Measurements from ENCODE around the gene NFKBIZ.

The NFKBIZ gene

GRCh38 chr3:101829874-101830273 lies 19.4 kb upstream of the NFKBIZ start:
- no peak for DNase-seq (ENCODE audit: low read depth in 1 of 2, low spot score in 1 of 2)
- Histone ChIP-seq H3K27me3 (ENCODE audit: insufficient read depth, poor library complexity, severe bottlenecking) (no peaks in the 10 kb centered on the region), H3K27ac (replicated peaks) (no peak overlapping the region), H3K4me3 (replicated peaks; ENCODE audit: insufficient read depth, low read length) (no peak overlapping the region)
- no peak for TF ChIP-seq REST (IDR thresholded peaks at IDR 0.05; ENCODE audit: insufficient replicate concordance, low read depth)
- TF ChIP-seq POLR2AphosphoS5 (IDR thresholded peaks at IDR 0.05; ENCODE audit: low read depth): no peak
- no peak for TF ChIP-seq GABPA (IDR thresholded peaks at IDR 0.05; ENCODE audit: low read depth)
- no peak for TF ChIP-seq SPI1 (IDR thresholded peaks at IDR 0.05; ENCODE audit: borderline replicate concordance, low read depth)
- TF ChIP-seq CTCF (IDR thresholded peaks at IDR 0.05; ENCODE audit: insufficient read depth, low read length): no peak

- TF ChIP-seq REST (IDR thresholded peaks at IDR 0.05; ENCODE audit: insufficient replicate concordance, low read depth): no peak
- no peak for TF ChIP-seq CTCF (IDR thresholded peaks at IDR 0.05; ENCODE audit: insufficient read depth, low read length)
- TF ChIP-seq SPI1 (IDR thresholded peaks at IDR 0.05; ENCODE audit: borderline replicate concordance, low read depth): no peak
- no peak for TF ChIP-seq POLR2AphosphoS5 (IDR thresholded peaks at IDR 0.05; ENCODE audit: low read depth)
- TF ChIP-seq GABPA (IDR thresholded peaks at IDR 0.05; ENCODE audit: low read depth): no peak
- no peak for DNase-seq (ENCODE audit: low read depth in 1 of 2, low spot score in 1 of 2)
- Histone ChIP-seq H3K4me3 (replicated peaks; ENCODE audit: insufficient read depth, low read length) (no peak overlapping the region), H3K27ac (replicated peaks) (no peak overlapping the region), H3K27me3 (ENCODE audit: insufficient read depth, poor library complexity, severe bottlenecking) (no peaks in the 10 kb centered on the region)
These were observed 15.8 kb upstream of the NFKBIZ start for GRCh38 chr3:101833446-101833974.

- no peak for DNase-seq (ENCODE audit: low read depth in 1 of 2, low spot score in 1 of 2)
- TF ChIP-seq REST (IDR thresholded peaks at IDR 0.05; ENCODE audit: insufficient replicate concordance, low read depth) (no peak), POLR2AphosphoS5 (IDR thresholded peaks at IDR 0.05; ENCODE audit: low read depth) (no peak), CTCF (IDR thresholded peaks at IDR 0.05; ENCODE audit: insufficient read depth, low read length) (no peak), GABPA (IDR thresholded peaks at IDR 0.05; ENCODE audit: low read depth) (no peak), SPI1 (IDR thresholded peaks at IDR 0.05; ENCODE audit: borderline replicate concordance, low read depth) (no peak)
- no peaks in the 10 kb centered on the region for H3K27me3 ChIP-seq (ENCODE audit: insufficient read depth, poor library complexity, severe bottlenecking)
- H3K27ac ChIP-seq (replicated peaks): no peak overlapping the region
- no peak overlapping the region for H3K4me3 ChIP-seq (replicated peaks; ENCODE audit: insufficient read depth, low read length)
These were observed 13.6 kb upstream of the NFKBIZ start for GRCh38 chr3:101835676-101836075.
